Loucy (cell line): Measurements from ENCODE around the gene RHCG.

Experiments
- H2AFZ ChIP-seq: fragments of 200-600 bp; sonication (generic); 2 replicates; pipeline ENCODE4 v1.6.0; 2016; ENCODE audit warnings: antibody characterized with exemption, mild to moderate bottlenecking, low read length, moderate library complexity
- H3F3A ChIP-seq: fragments of 200-600 bp; 2 replicates; pipeline ENCODE4 v1.6.0; 2016; ENCODE audit warnings: antibody characterized with exemption, low read depth, mild to moderate bottlenecking
- H3K27me3 ChIP-seq: fragments of 200-600 bp; sonication (generic); 2 replicates; pipeline ENCODE4 v1.6.1; 2014; ENCODE audit warnings: low read length, mild to moderate bottlenecking; ENCODE audit not compliant: insufficient read depth, poor library complexity, severe bottlenecking
- H3K36me3 ChIP-seq: fragments of 200-600 bp; sonication (generic); 2 replicates; pipeline ENCODE4 v1.6.1; 2016; ENCODE audit warnings: low read length; ENCODE audit not compliant: insufficient read depth
- H3K4me1 ChIP-seq: fragments of 200-600 bp; sonication (generic); 2 replicates; pipeline ENCODE4 v1.5.1; 2014; ENCODE audit warnings: low read length, mild to moderate bottlenecking; ENCODE audit not compliant: insufficient read depth, poor library complexity, severe bottlenecking
- H3K4me2 ChIP-seq: fragments of 200-600 bp; sonication (generic); 2 replicates; pipeline ENCODE4 v1.6.0; 2014; ENCODE audit warnings: antibody characterized with exemption, low read length, low read depth, mild to moderate bottlenecking; ENCODE audit not compliant: poor library complexity, severe bottlenecking
- H3K4me3 ChIP-seq: fragments of 200-600 bp; sonication (generic); 2 replicates; pipeline ENCODE4 v1.5.1; 2014; ENCODE audit warnings: low read length, mild to moderate bottlenecking, mixed read lengths; ENCODE audit not compliant: poor library complexity, severe bottlenecking
- H3K79me2 ChIP-seq: fragments of 200-600 bp; sonication (generic); 2 replicates; pipeline ENCODE4 v1.6.1; 2014; ENCODE audit warnings: low read length; ENCODE audit not compliant: insufficient read depth
- H3K9ac ChIP-seq: fragments of 200-600 bp; sonication (generic); 2 replicates; pipeline ENCODE4 v1.6.0; 2014; ENCODE audit warnings: mild to moderate bottlenecking, low read depth, low read length, moderate library complexity; ENCODE audit not compliant: poor library complexity, severe bottlenecking
- H3K9me2 ChIP-seq: fragments of 200-600 bp; sonication (generic); replicated peaks from 2 replicates; pipeline ENCODE4 v1.6.1; 2016; ENCODE audit warnings: low read depth, low read length, mixed read lengths
- H3K9me3 ChIP-seq: fragments of 200-600 bp; sonication (generic); 2 replicates; pipeline ENCODE4 v1.6.1; 2014; ENCODE audit warnings: mild to moderate bottlenecking, antibody characterized with exemption, low read length, low read depth; ENCODE audit not compliant: insufficient read depth
- H4K20me1 ChIP-seq: fragments of 200-600 bp; sonication (generic); 2 replicates; pipeline ENCODE4 v1.6.0; 2014; ENCODE audit warnings: antibody characterized with exemption, low read length, mild to moderate bottlenecking; ENCODE audit not compliant: insufficient read depth, poor library complexity, severe bottlenecking
- CTCF ChIP-seq: fragments of 200-600 bp; sonication (generic); conservative IDR thresholded peaks from 2 replicates; pipeline ENCODE4 v1.5.1; 2014; ENCODE audit warnings: mild to moderate bottlenecking, antibody characterized with exemption, low read length
- EZH2phosphoT487 ChIP-seq: fragments of 200-600 bp; IDR thresholded peaks from 2 replicates; pipeline ENCODE4 v1.6.1; 2018; ENCODE audit warnings: antibody characterized with exemption, mild to moderate bottlenecking, moderate library complexity, borderline replicate concordance

RHCG gene

GRCh38 chr15:89501646-89502045, 5.3 kb upstream of the RHCG start:
- Histone ChIP-seq H3K4me3 (no peak overlapping the region), H3K27me3 (no peaks in the 10 kb centered on the region), H4K20me1 (no peaks in the 10 kb centered on the region), H3K4me1 (no peaks in the 10 kb centered on the region), H3F3A (no peaks in the 10 kb centered on the region), H2AFZ (no peak overlapping the region), H3K4me2 (no peak overlapping the region), H3K36me3 (no peaks in the 10 kb centered on the region), H3K9ac (no peak overlapping the region), H3K79me2 (no peaks in the 10 kb centered on the region), H3K9me2 (no peaks in the 10 kb centered on the region), H3K9me3 (no peaks in the 10 kb centered on the region)
- TF ChIP-seq EZH2phosphoT487 (no peak), CTCF (no peak)

- no peaks in the 10 kb centered on the region for H3K79me2 ChIP-seq
- no peaks in the 10 kb centered on the region for H3F3A ChIP-seq
- H3K36me3 ChIP-seq, result no peaks in the 10 kb centered on the region
- TF ChIP-seq CTCF, result peak; percentile 46; the same call in 1 of the 2 replicates
- TF ChIP-seq EZH2phosphoT487, result no peak
- H3K9ac ChIP-seq, result no peak overlapping the region
- H3K4me3 ChIP-seq, result no peak overlapping the region
- no peaks in the 10 kb centered on the region for H3K9me3 ChIP-seq
- no peaks in the 10 kb centered on the region for H4K20me1 ChIP-seq
- no peaks in the 10 kb centered on the region for H3K27me3 ChIP-seq
- H3K4me1 ChIP-seq, result no peaks in the 10 kb centered on the region
- no peak overlapping the region for H3K4me2 ChIP-seq
- H3K9me2 ChIP-seq, result no peaks in the 10 kb centered on the region
- H2AFZ ChIP-seq, result no peak overlapping the region
Observed at GRCh38 chr15:89500397-89501270, 4.3 kb upstream of the RHCG start.

- Histone ChIP-seq H3F3A (no peaks in the 10 kb centered on the region), H3K4me2 (no peak overlapping the region), H3K79me2 (no peaks in the 10 kb centered on the region), H4K20me1 (no peaks in the 10 kb centered on the region), H2AFZ (no peak overlapping the region), H3K9me3 (no peaks in the 10 kb centered on the region), H3K9me2 (no peaks in the 10 kb centered on the region), H3K9ac (no peak overlapping the region), H3K36me3 (no peaks in the 10 kb centered on the region), H3K27me3 (no peaks in the 10 kb centered on the region), H3K4me1 (no peaks in the 10 kb centered on the region), H3K4me3 (no peak overlapping the region)
- TF ChIP-seq CTCF, result no peak
- TF ChIP-seq EZH2phosphoT487, result no peak
Observed at GRCh38 chr15:89499156-89499555, 2.8 kb upstream of the RHCG start.
